C4-2B (cell line): ENCODE measurements around the gene MYO1D.

Source experiments
- H3K27ac ChIP-seq: fragments of 450-650 bp; 2 replicates; pipeline ENCODE4 v1.5.1; 2017
- ZFX ChIP-seq: fragments of 450-650 bp; IDR thresholded peaks from 2 replicates; pipeline ENCODE4 v1.6.1; 2017
- TF ChIP-seq, protein P1 (sequence below): fragments of 450-650 bp; conservative IDR thresholded peaks from 2 replicates; pipeline ENCODE4 v1.5.1; 2017; ENCODE audit warnings: mild to moderate bottlenecking

MYO1D gene

DNA sequence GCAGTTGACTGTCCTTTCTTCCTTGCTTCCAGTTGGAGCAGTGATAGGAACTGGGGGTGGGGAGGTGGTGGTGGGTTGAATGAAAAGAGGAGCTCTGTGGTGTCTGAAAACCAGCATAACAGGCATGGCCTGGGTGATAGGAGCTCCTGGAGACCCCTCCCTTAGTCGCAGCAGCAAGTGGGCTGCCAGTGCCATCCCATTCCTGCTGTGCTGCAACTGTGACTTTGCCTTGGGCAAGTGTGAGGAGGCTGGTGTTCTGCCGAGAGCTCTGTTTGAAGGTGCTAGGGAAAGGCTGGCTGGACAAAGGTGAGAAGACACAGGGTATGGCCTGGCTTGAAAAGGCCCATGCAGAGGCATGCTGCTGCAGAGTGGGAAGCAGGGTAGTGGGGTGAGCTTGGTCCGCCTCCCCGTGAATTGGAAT is 392.9 kb downstream of the MYO1D start:
- H3K27ac ChIP-seq, result peak overlapping the region; percentile 4; the same call in 1 of the 2 replicates
- TF ChIP-seq ZFX, result no peak
- TF ChIP-seq, protein P1, sequence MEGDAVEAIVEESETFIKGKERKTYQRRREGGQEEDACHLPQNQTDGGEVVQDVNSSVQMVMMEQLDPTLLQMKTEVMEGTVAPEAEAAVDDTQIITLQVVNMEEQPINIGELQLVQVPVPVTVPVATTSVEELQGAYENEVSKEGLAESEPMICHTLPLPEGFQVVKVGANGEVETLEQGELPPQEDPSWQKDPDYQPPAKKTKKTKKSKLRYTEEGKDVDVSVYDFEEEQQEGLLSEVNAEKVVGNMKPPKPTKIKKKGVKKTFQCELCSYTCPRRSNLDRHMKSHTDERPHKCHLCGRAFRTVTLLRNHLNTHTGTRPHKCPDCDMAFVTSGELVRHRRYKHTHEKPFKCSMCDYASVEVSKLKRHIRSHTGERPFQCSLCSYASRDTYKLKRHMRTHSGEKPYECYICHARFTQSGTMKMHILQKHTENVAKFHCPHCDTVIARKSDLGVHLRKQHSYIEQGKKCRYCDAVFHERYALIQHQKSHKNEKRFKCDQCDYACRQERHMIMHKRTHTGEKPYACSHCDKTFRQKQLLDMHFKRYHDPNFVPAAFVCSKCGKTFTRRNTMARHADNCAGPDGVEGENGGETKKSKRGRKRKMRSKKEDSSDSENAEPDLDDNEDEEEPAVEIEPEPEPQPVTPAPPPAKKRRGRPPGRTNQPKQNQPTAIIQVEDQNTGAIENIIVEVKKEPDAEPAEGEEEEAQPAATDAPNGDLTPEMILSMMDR, result no peak

DNA sequence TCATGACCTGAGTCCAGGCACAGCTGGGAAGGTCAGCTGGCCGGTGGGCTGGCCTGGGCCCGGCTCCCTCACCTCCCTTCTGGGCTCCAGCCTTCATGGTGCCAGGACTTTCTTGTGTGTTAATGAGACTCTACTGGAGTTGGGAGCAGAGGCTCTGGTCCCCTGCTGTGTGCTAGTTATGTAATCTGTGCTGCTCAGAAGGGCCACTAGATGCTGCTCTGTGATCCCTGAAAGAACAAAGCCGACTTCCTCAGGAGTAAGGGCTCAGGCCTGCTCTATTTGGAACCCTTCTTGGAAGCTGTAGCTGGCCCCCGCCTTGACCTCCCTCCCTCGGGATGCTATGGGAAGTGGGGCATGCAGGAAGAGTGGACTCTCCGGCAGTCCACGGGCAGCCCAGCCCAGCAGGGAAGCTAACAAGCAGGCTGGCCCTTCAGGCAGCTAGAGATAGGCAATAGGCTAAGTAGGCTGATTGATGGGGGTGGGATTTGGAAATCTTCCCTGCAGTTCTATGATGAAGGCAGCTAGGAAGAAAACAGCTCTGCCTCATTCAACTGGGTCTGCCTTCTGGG is 393.4 kb downstream of the MYO1D start:
- TF ChIP-seq ZFX, result no peak
- TF ChIP-seq, protein P1, result peak; percentile 57

DNA sequence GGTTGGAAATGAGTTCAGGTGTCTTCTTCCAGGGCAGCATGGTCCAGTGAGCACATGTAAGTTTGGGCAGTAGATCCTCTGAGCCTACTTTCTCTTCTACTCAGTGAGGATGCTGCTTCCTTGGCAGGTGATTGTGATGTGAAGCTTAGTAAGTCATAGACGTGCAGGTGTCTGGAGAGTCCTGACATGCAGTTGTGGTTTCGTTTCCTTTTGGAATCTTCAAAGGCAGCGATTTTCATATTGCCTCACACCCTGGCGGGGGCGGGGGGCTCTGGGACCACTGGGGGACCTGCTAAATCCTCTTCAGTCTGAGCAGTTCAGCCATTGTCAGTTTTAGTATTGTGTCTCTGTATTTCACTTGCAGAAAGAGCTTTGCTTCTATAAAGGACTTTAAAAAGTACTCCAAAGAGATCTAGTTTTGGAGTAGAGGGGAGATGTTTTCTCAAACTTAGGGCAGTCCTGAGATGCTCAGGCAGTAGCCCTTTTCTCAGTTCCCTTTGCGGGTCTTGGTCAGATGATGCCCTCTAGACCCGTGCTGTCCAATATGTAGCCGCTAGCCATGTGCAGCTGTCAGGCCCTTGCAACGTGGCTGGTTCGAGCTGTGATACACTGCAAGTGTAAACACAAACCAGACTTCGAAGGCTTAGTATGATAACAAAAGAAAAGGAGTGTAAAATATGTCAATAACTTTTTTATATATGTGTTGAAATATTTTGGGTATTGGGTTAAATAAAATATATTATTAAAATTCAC is 394.2 kb downstream of the MYO1D start:
- TF ChIP-seq, protein P1, result no peak
- TF ChIP-seq ZFX, result no peak
- no peak overlapping the region for H3K27ac ChIP-seq

More for the DNA sequence above, 393.4 kb downstream of the MYO1D start:
- H3K27ac ChIP-seq, result peak overlapping the region; percentile 4; the same call in 1 of the 2 replicates

DNA sequence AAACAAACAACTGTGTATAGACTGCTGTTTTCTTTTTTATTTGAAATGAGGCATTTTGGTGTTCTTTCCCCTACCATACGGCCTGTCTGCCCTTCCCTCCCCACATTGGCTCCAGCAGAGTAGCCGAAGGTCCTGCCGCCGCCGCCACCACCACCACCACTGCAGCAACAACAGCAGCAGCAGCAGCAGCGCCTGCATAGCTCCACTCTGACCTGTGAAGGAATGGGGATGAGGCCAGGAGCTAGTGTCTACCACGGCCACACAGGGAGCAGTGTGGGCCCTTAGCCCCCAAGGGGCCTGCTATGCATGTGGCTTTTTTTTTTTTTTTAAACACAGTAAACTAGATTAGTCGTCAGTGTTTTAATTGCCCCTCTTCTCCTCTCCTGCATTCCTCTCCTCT is 395.7 kb downstream of the MYO1D start:
- no peak for TF ChIP-seq ZFX
- TF ChIP-seq, protein P1, result no peak
- no peak overlapping the region for H3K27ac ChIP-seq

DNA sequence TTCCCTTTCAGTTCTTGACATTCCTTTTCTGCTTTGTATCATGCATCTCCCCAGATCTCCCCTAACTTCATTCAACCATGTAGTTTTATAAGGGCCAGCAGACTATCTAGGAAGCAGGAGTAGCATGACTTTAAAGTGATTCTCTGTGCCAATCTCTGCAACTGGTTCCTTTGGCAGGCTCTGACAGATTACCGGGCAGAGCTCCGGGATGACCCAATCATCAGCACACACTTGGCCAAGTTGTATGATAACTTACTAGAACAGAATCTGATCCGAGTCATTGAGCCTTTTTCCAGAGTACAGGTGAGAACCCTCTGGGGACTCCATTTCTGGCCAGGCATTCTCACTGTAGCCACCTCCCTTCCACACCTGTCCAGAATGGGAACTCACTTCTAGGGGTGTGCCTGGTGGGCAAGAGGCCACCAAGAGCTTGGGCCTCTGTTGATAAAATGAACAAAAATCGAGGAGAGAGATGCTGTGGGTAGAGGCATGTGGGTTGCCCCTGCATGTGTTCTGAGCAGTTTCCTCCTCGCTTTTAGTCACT is 397.8 kb downstream of the MYO1D start:
- H3K27ac ChIP-seq, result no peak overlapping the region
- TF ChIP-seq, protein P1, result no peak
- TF ChIP-seq ZFX, result no peak

DNA sequence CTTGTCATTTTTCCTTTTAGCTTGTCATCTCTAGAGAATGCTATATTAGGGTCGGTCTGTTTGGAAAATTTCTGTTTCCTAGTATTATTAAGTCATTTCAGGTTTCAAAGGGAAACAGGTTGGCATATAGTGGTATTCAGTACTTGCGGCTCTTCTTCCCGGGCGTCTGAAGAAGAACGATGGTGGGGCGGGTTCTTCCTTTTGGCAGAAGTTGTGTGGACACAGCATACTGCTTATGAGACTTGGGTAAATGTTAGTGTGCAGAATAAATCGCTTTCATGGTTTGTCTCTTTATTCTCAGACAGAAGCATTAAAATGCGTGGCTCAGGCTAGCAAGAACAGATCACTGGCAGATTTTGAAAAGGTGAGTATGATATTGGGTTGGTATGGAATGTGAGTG is 399.7 kb downstream of the MYO1D start:
- no peak overlapping the region for H3K27ac ChIP-seq
- TF ChIP-seq, protein P1, result no peak
- TF ChIP-seq ZFX, result no peak

DNA sequence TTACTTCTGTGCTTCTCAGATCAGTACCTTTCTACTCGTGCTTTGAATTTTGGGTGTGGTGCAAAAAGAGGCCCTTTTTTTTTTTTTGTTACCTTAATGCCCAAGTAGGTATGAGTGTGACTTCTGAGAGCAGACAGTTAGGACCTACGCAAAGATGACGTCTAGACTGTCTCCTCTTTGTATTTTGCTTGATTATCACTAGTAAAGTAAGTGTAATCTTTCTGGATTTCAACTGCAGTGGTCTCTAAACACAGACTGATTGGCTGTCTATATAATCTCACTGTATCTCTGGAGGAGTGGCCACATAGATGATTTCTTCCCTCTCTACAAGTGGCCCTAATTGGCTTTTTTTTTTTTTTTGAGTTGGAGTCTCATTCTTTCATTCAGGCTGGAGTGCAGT is 401.7 kb downstream of the MYO1D start:
- no peak overlapping the region for H3K27ac ChIP-seq
- no peak for TF ChIP-seq ZFX
- TF ChIP-seq, protein P1, result no peak
